Measurements from ENCODE around the gene FHOD3. TPM values are rescaled to one million over a fixed set of nuclear protein-coding genes. Genes with fewer than 3 reads are reported as not detected.

FHOD3 gene
- total RNA-seq, 1 experiment from 2014 or later = 22.7 TPM

DNA sequence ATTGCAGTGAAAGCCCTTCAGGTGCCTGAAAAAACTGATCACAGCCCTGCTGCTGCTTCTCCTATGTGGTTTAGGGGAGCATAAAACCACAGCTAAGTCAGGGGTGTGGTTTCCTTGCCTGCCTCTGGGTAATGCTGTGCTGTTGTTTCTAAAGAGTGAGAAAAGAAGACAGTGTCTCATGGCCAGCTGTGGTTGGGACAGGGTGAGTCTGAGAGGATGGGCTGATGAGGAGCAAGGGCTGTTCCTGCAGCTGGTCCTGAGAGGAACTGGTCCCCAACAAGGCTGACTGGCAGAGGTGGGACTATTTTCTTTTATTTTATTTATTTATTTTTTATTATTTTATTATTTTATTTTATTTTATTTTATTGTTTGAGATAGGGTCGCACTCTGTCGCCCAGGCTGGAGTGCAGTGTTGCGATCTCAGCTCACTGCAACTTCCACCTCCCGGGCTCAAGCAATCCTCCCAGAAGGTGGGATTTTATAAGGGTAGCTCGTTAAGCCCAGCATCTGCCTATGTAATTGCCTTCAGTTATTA lies 236.7 kb downstream of the FHOD3 start:
- CTCF ChIA-PET = no interaction called here
- in situ Hi-C loops (cut with HindIII; ENCODE audit: low pct_unique_long_range_greater_than_20kb, low sequenced_read_pairs) = no loop called here
- no TSS peak for BruUV-seq (replicated peaks)

DNA sequence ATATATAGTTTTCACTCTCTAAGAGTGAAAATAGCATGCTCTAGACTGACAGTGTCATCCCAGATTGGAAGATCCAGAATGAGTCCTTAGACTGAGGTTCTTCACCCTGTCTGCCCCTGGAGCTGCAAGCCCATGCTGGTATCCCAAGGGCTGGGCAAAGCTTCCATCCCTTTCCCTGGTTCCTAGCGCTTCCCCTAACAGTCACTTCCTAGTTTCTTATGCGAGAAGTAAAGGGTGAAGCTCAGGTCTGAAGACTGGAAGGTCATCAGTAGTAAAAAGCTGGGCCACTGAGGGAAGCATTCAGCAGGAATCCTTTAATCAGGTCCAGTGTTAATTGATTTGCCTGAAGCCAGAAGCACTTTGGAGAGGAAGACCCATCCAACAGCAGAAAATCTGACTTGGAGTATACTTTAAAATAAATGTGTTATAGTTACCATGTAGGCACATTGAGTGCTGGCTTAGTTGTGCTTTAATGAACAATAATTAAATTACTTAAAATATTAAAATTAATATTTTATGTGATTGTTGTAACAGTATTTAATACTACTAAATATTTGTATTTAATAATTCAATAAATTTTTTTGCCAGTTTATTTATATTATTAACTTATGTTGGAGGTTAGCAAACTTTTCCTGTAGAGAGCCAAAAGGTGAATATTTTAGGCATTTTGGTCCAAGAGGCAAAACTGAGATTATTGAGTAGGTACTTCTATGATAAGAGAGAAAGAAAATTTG lies 237.9 kb downstream of the FHOD3 start:
- ATAC-seq (no peak), DNase-seq (ENCODE audit: low read depth, low spot score) (no peak)
- Histone ChIP-seq H3K27ac (ENCODE audit: low read length) (no peak overlapping the region), H3K27me3 (ENCODE audit: control insufficient read depth, insufficient read depth, low read length) (no peaks in the 10 kb centered on the region), H3K9me3 (ENCODE audit: control insufficient read depth, insufficient read depth, low read depth, low read length) (no peaks in the 10 kb centered on the region), H3K4me1 (ENCODE audit: control insufficient read depth, insufficient read depth, low read length) (no peaks in the 10 kb centered on the region), H3K36me3 (ENCODE audit: control insufficient read depth, insufficient read depth, low read length) (no peaks in the 10 kb centered on the region), H3K4me3 (ENCODE audit: low read depth in 2 of 2, low read length in 2 of 2) (no peak overlapping the region)
- TF ChIP-seq POLR2AphosphoS5 (IDR thresholded peaks at IDR 0.05; ENCODE audit: low read depth, low read length) (no peak), REST (IDR thresholded peaks at IDR 0.05; ENCODE audit: insufficient read depth in 1 of 2, low read depth in 2 of 2, low read length in 1 of 2) (no peak), SIN3A (IDR thresholded peaks at IDR 0.05; ENCODE audit: borderline replicate concordance, insufficient read depth, low read depth, low read length) (no peak), TCF7L2 (IDR thresholded peaks at IDR 0.05; ENCODE audit: low read depth, low read length) (no peak)
- TF ChIP-seq, protein P1, sequence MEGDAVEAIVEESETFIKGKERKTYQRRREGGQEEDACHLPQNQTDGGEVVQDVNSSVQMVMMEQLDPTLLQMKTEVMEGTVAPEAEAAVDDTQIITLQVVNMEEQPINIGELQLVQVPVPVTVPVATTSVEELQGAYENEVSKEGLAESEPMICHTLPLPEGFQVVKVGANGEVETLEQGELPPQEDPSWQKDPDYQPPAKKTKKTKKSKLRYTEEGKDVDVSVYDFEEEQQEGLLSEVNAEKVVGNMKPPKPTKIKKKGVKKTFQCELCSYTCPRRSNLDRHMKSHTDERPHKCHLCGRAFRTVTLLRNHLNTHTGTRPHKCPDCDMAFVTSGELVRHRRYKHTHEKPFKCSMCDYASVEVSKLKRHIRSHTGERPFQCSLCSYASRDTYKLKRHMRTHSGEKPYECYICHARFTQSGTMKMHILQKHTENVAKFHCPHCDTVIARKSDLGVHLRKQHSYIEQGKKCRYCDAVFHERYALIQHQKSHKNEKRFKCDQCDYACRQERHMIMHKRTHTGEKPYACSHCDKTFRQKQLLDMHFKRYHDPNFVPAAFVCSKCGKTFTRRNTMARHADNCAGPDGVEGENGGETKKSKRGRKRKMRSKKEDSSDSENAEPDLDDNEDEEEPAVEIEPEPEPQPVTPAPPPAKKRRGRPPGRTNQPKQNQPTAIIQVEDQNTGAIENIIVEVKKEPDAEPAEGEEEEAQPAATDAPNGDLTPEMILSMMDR (IDR thresholded peaks at IDR 0.05) = no peak
- no TSS peak for BruUV-seq (replicated peaks)
- intact Hi-C loops (cut with micrococcal nuclease; ENCODE audit: unreplicated experiment) = no loop called here
- POLR2A ChIA-PET = no interaction called here
- CTCF ChIA-PET = no interaction called here
- in situ Hi-C loops (cut with HindIII; ENCODE audit: low pct_unique_long_range_greater_than_20kb, low sequenced_read_pairs) = no loop called here

More for the DNA sequence above, 236.7 kb downstream of the FHOD3 start:
- Histone ChIP-seq H3K9me3 (ENCODE audit: control insufficient read depth, insufficient read depth, low read depth, low read length) (no peaks in the 10 kb centered on the region), H3K27me3 (ENCODE audit: control insufficient read depth, insufficient read depth, low read length) (no peaks in the 10 kb centered on the region), H3K4me1 (ENCODE audit: control insufficient read depth, insufficient read depth, low read length) (no peaks in the 10 kb centered on the region), H3K4me3 (ENCODE audit: low read depth in 2 of 2, low read length in 2 of 2) (no peak overlapping the region), H3K36me3 (ENCODE audit: control insufficient read depth, insufficient read depth, low read length) (no peaks in the 10 kb centered on the region), H3K27ac (ENCODE audit: low read length) (no peak overlapping the region)
- POLR2A ChIA-PET = no interaction called here
- intact Hi-C loops (cut with micrococcal nuclease; ENCODE audit: unreplicated experiment) = no loop called here
- no peak for TF ChIP-seq POLR2AphosphoS5 (IDR thresholded peaks at IDR 0.05; ENCODE audit: low read depth, low read length)
- TF ChIP-seq, protein P1 (IDR thresholded peaks at IDR 0.05) = no peak
- no peak for TF ChIP-seq TCF7L2 (IDR thresholded peaks at IDR 0.05; ENCODE audit: low read depth, low read length)
- TF ChIP-seq REST (IDR thresholded peaks at IDR 0.05; ENCODE audit: insufficient read depth in 1 of 2, low read depth in 2 of 2, low read length in 1 of 2) = no peak
- no peak for TF ChIP-seq SIN3A (IDR thresholded peaks at IDR 0.05; ENCODE audit: borderline replicate concordance, insufficient read depth, low read depth, low read length)
- no peak for ATAC-seq
- DNase-seq (ENCODE audit: low read depth, low spot score) = no peak

Data from Panc1 (cell line).